ENCODE results near the gene TMPRSS12.

GRCh38 chr12:50803230-50803875 is 39.4 kb upstream of the TMPRSS12 start:
- TF ChIP-seq CTCF (IDR thresholded peaks at IDR 0.05) = no peak
- TF ChIP-seq POLR2A (IDR thresholded peaks at IDR 0.05) = no peak
